Fibroblast of villous mesenchyme (primary cell): ENCODE measurements around the gene BRAF. TPM values are rescaled to one million over a fixed set of nuclear protein-coding genes. Genes with fewer than 3 reads are reported as not detected.
"Not testable (repeated sequence)": the region's sequence is repeated elsewhere in the genome, so short reads cannot be mapped to it uniquely, and the experiment has no call there.

Source experiments
- DNase-seq: peaks from one replicate; pipeline ENCODE4 v3.0.0-alpha.2; 2010; ENCODE audit warnings: low read depth
- H3K4me3 ChIP-seq: 2 replicates; pipeline ENCODE4 v1.5.1; 2011; ENCODE audit warnings: low read depth, mild to moderate bottlenecking, low read length
- total RNA-seq: library from RNA; depleted of rRNA; stranded (reverse); fragments of >200 nt; gene quantifications from 2 replicates; pipeline ENCODE4 v1.2.3, GENCODE V29; 2012
- TF ChIP-seq, protein P1 (sequence below): IDR thresholded peaks from 2 replicates; pipeline ENCODE4 v1.5.1; 2012; ENCODE audit warnings: low read depth, mild to moderate bottlenecking, low read length; ENCODE audit not compliant: insufficient read depth

The BRAF gene
- total RNA-seq, 1 donor: 30.7 TPM

DNA sequence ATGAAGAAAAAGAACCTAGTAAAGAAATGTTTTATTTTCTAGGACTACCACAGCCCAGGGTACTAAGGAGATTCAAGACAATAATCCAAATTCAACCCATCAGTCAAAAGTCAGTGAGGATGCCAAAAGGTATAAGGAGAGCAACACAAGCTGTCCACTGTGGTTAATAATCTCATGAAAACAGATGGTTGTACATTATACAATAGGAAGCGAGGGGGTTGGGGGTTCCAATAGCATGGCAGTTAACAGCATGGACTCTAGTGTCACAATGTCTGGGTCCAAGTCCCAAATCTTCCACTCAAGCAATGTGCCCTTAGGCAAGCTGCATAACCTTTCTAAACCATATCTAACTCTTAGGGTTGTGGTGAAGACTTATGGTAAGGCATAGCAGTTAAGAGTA, 35.1 kb downstream of the BRAF start:
- no peak for DNase-seq
- TF ChIP-seq, protein P1, sequence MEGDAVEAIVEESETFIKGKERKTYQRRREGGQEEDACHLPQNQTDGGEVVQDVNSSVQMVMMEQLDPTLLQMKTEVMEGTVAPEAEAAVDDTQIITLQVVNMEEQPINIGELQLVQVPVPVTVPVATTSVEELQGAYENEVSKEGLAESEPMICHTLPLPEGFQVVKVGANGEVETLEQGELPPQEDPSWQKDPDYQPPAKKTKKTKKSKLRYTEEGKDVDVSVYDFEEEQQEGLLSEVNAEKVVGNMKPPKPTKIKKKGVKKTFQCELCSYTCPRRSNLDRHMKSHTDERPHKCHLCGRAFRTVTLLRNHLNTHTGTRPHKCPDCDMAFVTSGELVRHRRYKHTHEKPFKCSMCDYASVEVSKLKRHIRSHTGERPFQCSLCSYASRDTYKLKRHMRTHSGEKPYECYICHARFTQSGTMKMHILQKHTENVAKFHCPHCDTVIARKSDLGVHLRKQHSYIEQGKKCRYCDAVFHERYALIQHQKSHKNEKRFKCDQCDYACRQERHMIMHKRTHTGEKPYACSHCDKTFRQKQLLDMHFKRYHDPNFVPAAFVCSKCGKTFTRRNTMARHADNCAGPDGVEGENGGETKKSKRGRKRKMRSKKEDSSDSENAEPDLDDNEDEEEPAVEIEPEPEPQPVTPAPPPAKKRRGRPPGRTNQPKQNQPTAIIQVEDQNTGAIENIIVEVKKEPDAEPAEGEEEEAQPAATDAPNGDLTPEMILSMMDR: no peak

DNA sequence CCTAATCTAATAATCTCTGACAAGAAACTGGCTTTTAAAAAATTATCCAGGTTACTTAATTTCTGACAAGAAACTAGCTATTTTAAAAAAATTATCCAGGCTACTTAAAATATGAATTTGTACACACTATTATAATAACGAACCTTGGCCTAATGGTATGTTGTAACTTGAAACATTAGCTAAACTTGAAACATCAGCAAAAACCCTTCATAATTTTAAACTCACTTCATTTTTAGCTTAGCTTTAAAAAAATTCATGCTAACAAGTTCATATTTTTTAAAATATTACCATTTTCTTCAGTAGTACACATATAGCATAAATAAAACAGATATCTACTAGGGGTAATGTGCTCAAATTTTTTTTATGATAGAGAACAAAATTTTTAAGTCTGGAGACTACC, 35.6 kb downstream of the BRAF start:
- DNase-seq: no peak

More for the DNA sequence above, 35.1 kb downstream of the BRAF start:
- H3K4me3 ChIP-seq: no peak overlapping the region

DNA sequence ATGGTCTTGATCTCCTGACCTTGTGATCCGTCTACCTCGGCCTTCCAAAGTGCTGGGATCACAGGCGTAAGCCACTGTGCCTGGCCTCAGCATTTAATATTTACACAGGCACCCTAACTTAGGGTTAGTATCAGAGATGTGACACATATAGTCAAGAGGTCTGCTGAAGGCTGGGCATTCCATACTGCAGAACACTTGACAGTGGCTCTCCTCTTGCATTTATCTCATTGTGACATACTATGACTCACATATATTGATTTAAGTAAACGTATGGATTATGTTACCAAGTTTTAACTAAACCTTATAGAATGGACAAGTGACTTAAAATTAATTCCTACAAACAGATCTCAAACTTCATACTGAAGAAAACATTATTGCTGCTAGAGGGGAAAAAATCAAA, 36.6 kb downstream of the BRAF start:
- TF ChIP-seq, protein P1: no peak
- no peak for DNase-seq
- H3K4me3 ChIP-seq: no peak overlapping the region

More for the DNA sequence above, 35.6 kb downstream of the BRAF start:
- TF ChIP-seq, protein P1: no peak
- no peak overlapping the region for H3K4me3 ChIP-seq

DNA sequence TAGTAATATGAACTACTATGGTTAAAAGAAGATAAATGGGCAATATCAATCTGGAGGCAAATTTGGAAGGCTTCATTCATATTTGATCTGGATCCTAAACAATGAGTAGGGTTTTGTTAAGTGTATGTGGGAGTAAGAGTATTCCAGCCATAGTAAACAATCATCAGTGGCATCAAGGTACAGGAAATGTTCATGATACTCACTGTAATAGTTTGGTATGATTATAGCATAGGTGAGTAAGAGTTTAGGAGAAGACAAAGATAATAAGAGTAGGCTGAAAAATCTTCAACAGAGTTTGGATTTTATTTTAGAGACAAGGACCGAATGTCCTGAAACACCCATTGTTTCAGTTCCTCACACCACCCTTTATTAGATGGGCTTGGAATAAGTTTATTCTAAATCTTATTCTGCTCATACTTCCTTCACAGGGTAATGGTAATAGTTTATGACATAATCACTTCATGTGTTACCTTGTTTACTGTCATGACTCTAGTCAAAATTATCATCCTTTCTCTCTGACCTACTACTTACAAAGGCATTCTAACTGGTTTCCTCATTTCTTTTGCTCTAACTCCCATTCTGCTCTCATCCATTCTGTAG, 38.9 kb downstream of the BRAF start:
- TF ChIP-seq, protein P1: no peak
- DNase-seq: no peak
- H3K4me3 ChIP-seq: no peak overlapping the region

DNA sequence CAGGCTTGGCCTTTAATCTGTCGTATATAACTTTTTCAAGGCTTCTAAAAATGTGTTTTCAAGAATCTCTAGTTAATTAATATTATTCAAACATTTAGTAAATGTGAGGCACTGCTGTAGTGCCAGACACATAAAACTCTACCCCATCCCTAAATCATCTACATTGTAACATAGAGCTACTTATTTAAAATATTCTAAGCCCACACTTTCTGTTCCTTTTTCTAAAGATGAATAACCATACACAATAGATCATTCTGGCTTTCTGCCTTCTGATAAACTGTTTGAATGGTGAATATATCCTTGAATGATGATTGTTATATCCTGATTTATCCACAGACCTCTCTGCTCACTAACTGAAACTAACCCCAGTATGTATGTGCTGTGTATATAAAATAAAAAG, 41.4 kb downstream of the BRAF start:
- no peak for DNase-seq
- TF ChIP-seq, protein P1: no peak
- no peak overlapping the region for H3K4me3 ChIP-seq

DNA sequence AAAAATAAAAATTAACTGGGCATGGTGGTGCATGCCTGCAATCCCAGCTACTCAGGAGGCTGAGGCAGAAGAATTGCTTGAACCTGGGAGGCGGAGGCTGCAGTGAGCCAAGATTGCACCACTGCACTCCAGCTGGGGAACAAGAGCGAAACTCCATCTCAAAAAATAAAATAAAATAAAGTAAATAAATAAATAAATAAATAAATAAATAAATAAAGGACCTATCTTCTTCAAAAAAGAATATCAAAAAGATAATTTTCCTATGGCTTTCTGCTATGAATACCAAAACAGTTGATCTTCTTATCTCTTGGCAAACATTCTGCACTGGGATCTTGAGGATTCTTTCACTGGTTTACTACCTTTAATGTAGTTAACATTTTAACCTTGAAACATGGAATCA, 41.9 kb downstream of the BRAF start:
- not testable (repeated sequence) for DNase-seq

DNA sequence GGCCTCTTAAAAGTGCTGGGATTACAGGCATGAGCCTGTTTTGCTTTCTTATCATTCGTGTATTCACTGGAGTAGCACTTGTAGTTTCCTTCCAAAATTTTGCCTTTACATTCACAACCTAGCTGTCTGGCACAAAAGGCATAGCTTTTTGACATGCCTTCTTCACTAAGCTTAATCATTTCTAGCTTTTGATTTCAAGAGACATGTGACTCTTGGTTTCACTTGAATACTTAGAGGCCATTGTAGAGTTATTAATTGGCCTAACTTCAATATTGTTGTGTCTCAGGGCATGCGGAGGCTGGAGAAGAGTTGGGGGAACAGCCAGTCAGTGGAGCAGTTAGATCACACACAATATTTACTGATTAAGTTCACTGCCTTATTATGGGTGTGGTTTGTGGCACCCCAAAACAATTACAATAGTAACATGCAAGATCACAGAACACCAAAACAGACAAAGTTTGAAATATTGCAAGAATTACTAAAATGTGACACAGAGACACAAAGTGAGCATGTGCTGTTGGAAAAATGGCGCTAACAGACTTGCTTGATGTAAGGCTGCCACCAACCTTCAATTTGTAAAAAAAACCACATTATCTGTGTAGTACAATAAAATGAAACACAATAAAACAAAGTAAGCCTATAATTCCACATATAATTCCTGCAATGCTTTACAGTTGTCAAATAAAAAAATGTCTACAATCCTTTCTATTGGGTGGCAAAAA, 43.1 kb downstream of the BRAF start:
- no peak overlapping the region for H3K4me3 ChIP-seq
- no peak for DNase-seq
- TF ChIP-seq, protein P1: no peak

More for the DNA sequence above, 41.9 kb downstream of the BRAF start:
- H3K4me3 ChIP-seq: not testable (repeated sequence)
